MCF 10A (cell line): ENCODE results near the gene SYT2. TPM values are rescaled to one million over a fixed set of nuclear protein-coding genes. Genes with fewer than 3 reads are reported as not detected.

Experiments
- total RNA-seq: library from RNA; stranded (reverse); gene quantifications from 2 replicates; pipeline ENCODE4 v1.2.3, GENCODE V29; 2022

SYT2 gene
- total RNA-seq, 1 experiment from 2014 or later: not detected

Other genes with a start within 250 kb of the SYT2 start
- gene KDM5B, start 98.0 kb upstream of the SYT2 start, total RNA-seq: 180 and 203 TPM in 2 replicates
- gene PCAT6, start 100.5 kb upstream of the SYT2 start, total RNA-seq: 3.2 and 5.4 TPM in 2 replicates
- gene RABIF, start 178.7 kb upstream of the SYT2 start, total RNA-seq: 11.2 and 13.5 TPM in 2 replicates
- 51.0 and 59.0 TPM in 2 replicates for gene KLHL12, start 216.8 kb upstream of the SYT2 start, total RNA-seq
- 157 and 168 TPM in 2 replicates for gene ADIPOR1, start 247.9 kb upstream of the SYT2 start, total RNA-seq